ENCODE results near the gene CCNC.
"Not testable (repeated sequence)": the region's sequence is repeated elsewhere in the genome, so short reads cannot be mapped to it uniquely, and the experiment has no call there.

CCNC gene

GRCh38 chr6:99603421-99604165, 35.1 kb upstream of the CCNC start:
- DNase-seq, result no peak

- DNase-seq, result no peak
Measured at GRCh38 chr6:99602520-99603420, 34.3 kb upstream of the CCNC start.

GRCh38 chr6:99594696-99595095, 26.2 kb upstream of the CCNC start:
- not testable (repeated sequence) for DNase-seq

GRCh38 chr6:99592900-99593299, 24.4 kb upstream of the CCNC start:
- no peak for DNase-seq

GRCh38 chr6:99591673-99592364, 23.4 kb upstream of the CCNC start:
- DNase-seq, result no peak

GRCh38 chr6:99590728-99591672, 22.5 kb upstream of the CCNC start:
- no peak for DNase-seq

GRCh38 chr6:99589907-99590493, 21.5 kb upstream of the CCNC start:
- no peak for DNase-seq

GRCh38 chr6:99589290-99589672, 20.8 kb upstream of the CCNC start:
- no peak for DNase-seq

GRCh38 chr6:99588618-99589289, 20.3 kb upstream of the CCNC start:
- DNase-seq, result peak in 26 of 56 donors; percentile 4 to 64 (median 20)

- no peak for DNase-seq
Measured at GRCh38 chr6:99587792-99588191, 19.3 kb upstream of the CCNC start.

GRCh38 chr6:99579781-99580180, 11.3 kb upstream of the CCNC start:
- DNase-seq, result no peak

GRCh38 chr6:99575544-99576227, 7.2 kb upstream of the CCNC start:
- no peak for DNase-seq

GRCh38 chr6:99573980-99574617, 5.6 kb upstream of the CCNC start:
- no peak for DNase-seq

GRCh38 chr6:99563056-99563723, 5.3 kb downstream of the CCNC start:
- no peak for DNase-seq

GRCh38 chr6:99560668-99561067, 7.8 kb downstream of the CCNC start:
- no peak for DNase-seq

GRCh38 chr6:99559057-99559456, 9.4 kb downstream of the CCNC start:
- no peak for DNase-seq

GRCh38 chr6:99553888-99554287, 14.6 kb downstream of the CCNC start:
- DNase-seq, result no peak

All from amygdala (tissue), 56 donors.